GM21447 (cell line): ENCODE results near the gene SPTLC2.
A peak's percentile ranks its signal among the peaks of the same experiment; 100 is the strongest.

Source experiments
- ATAC-seq: cut with Tn5 transposase; IDR thresholded peaks from one replicate; pipeline ENCODE4 v1.9.1; 2021; ENCODE audit not compliant: unreplicated experiment

The SPTLC2 gene

DNA sequence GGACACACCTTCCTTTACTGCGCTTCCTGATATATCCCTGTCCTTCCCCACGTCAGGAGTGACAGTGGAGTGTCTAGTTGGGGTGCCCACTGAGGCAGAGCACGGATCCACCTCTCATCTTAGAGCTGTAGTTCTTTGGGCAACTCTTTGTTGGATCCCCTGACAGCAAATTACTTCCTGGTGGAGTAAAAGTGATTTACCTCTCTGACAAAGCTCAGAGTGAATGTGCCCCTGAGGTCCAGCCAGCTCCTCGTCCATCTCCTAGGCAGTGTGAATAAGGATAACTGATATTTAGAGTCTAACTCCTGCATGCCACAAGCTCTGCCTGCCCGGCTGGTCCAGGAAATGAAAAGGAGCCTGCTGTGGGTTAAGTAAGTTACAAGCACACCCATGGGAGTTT is 142.5 kb downstream of the SPTLC2 start:
- no peak for ATAC-seq

DNA sequence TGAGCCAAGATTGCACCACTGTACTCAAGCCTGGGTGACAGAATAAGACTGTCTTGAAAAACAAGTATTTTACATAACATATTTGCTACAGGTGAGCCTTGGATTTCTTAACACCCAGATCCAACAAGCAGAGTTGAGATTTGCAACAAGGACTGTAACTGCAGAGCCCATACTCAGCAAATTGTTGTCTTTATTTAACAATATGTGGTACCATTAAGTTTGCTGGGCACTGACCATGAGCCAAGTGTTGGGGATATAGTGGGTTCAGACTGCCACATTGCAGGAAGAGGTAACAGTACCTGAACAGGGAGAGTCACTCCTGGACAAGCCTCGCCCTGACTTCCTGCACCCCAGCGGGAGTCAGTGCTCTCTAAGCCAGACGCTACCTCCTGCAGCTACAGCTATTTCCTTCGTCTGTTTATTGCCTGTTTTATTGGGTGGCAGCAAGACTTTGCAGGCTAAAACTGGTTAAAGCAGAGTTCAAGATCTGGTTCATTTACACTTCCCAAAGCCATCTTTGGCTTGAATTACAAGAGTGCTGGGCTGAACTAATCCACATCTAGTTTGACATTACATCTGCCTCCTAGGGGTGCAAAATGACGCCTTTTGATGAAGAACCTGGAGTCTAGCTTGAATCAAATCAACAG is 146.1 kb downstream of the SPTLC2 start:
- no peak for ATAC-seq

DNA sequence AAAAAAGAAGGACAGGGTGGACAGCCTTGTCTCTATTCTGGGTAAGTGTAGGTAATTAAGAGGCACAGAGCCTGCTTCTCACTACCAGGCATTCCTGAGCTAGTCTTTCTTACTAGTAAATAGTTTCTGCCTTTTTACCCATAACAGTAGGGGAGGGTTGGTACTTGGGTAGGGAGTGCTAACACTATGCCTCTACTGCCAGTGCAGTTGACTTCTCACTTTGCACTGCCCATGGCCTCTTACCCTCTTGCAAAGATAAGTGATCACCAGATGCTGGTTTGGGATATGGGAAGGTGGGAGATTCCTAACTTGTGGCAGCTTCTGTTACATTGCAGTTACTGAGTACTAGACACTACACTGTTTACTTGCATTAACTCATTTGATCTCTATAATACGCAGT is 146.9 kb downstream of the SPTLC2 start:
- ATAC-seq = no peak

DNA sequence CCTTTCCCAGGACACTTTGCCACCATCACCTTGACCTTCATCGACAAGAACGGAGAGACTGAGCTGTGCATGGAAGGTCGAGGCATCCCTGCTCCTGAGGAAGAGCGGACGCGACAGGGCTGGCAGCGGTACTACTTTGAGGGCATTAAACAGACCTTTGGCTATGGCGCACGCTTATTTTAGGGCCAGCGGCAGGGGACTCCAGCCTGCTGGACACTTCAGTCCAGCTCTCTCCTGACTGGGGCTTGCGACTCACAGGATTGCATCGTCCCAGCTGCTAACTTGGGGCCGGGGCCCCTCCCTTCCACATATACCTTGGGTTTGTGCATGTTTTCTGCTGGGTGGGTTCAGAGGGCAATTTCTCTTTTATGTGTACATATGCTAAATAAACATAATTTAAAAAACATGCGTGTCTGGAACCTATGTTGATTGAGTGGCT is 147.4 kb downstream of the SPTLC2 start:
- ATAC-seq = no peak

DNA sequence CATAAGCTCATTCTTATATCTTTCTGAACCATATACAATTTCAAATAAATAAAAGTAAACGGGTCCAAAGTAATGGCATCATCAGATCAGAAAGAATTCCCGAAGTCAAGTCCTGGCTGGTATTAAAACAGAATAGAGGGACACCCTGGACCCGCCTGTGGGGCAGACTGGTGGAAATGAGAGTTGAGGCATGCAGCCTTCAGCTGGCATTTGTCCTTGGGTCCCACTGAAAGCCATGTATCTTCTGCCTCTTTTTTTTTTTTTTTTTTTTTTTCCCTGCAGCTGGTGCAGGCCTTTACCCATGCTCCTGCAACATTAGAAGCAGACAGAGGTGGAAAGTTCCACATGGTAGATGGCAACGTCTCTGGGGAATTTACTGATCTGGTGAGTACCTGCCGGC is 148.6 kb downstream of the SPTLC2 start:
- no peak for ATAC-seq

DNA sequence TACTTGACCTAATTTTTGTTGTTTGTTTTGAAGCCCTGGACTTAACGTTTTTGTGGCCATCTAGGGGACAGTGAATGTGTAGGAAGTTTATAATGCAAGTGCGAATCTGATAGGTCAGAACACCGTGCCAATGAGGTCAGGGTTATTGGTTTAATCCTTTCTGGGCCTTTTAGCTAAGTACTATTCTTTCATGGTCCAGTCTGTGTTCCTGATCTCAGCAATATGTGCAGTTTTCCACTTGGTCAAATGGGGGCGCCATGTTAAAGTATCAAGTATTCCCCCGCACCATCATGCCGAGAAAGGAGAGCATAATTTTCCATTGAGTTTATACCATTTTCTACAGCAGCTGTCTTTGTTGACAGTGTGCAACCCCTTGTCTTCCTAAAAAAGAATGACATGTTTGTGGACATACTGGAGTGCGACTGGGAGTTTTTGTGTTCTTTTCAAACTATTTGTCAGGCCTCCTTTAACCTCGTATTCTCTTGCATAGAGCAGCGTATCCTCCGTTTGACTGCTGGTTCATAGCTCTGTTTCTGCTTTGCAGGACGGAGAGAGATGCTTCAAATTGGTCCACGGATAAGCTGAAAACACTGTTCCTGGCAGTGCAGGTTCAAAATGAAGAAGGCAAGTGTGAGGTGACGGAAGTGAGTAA is 157.2 kb downstream of the SPTLC2 start:
- no peak for ATAC-seq

DNA sequence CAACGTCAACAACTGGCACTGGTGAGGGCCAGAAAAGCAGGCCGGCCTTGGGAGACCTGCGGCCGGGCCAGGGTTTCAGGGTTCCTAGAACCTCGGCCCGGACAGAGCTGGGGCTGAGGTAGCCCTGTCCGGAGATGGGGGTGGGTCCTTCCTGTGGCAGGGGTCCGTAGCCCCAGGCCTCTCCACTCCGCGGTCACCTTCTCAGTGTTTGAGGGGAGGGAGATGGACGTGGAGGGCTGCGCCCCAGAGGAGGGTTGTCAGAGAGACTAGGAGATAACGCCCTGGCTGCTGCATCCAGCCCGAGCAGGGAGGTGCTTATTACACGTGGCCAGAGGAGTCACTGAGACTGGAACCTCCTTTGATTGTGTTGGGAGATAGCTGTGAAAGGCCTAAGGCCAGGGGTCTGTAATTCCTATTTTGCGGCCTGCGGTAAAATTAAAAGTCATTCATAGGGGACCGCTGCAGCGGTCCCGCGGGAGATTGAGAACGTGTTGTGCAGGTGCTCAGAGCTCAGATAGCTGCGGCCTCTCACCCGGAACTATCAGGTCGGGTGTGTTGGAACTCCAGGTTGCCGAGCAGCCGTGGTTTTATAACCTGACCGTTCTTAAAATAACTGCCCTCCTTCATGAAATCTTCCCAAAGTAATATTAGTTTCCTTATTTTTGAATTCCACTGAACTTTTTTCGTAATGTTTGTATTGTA is 158.0 kb downstream of the SPTLC2 start:
- peak; percentile 20 for ATAC-seq

DNA sequence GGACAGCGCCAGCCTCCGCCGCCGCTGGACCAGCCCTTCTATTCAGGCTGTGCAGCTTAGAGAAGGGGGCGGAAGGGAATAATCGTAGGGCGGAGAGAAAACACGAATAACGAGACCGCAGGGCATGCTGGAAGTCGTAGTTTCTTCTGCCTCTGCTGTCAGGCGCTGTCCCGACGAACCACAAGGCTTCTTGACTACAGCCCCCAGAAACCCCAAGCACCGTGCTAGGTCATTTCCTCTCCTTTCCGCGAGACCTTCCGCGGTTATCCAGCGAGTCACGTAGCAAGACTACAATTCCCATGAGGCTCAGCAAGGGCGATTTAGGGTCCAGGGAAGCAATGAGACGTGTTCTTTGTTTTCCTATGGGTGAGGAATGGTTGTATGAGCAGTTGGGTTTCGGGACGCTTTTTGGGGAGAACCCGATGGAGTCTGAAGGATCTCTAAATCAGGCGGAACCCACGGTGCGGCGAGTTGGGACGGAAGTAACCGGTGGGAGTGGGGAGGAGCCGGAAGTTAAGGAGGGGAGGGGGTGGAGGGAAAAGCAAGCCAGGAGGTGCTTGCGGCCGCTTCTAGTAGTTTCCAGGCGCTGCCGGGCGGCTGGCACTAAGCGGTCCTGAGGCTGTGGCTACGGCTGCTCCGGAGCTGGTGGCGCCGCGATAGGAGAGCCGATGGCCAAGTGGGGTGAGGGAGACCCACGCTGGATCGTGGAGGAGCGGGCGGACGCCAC is 158.8 kb downstream of the SPTLC2 start, which contains the start of the genes AHSA1 and VIPAS39:
TSS of gene AHSA1 (plus strand) at position 572 of the 727 bp plus-strand sequence. CDS start at position 669, 97 bp downstream.
TSS of gene VIPAS39 (minus strand) at position 80 of the 727 bp plus-strand sequence. CDS start 3,499 bp downstream, outside the sequence.
- peak; percentile 88 for ATAC-seq

DNA sequence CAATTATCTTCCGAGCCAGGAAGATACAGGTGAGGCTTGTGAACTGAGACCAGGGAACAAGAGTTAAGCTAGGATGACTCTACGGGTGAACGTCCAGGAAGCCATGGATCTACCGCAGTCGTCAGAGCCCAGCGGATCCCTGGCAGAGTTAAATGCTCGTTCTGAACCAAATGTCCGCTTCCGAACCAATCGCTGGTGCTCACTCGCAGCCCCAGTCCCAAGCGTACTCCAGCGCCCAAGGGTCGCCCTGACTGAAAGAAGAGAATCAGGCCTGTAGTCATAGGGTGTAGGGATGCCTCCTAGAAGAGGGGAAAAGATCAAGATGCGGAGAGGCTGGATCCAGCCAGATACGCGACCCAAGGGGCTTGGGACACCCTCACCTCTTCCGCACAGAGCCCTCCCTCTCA is 159.3 kb downstream of the SPTLC2 start:
- ATAC-seq = no peak
